OCI-LY3 (cell line): Measurements from ENCODE around the gene MAMDC4.

Source experiments
- H2AFZ ChIP-seq: fragments of 200-600, 300-600 bp; shearing (Covaris generic); 2 replicates; pipeline ENCODE4 v1.6.0; 2014; ENCODE audit warnings: antibody characterized with exemption, low read depth, low read length
- H3K27ac ChIP-seq: fragments of 200-600, 300-600 bp; sonication (generic); 2 replicates; pipeline ENCODE4 v1.5.1; 2014; ENCODE audit warnings: mild to moderate bottlenecking, low read length, moderate library complexity, mixed read lengths
- H3K27me3 ChIP-seq: fragments of 200-600, 300-600 bp; sonication (generic); 2 replicates; pipeline ENCODE4 v1.6.1; 2014; ENCODE audit warnings: low read depth, low read length, mixed read lengths
- H3K36me3 ChIP-seq: fragments of 200-600, 300-600 bp; sonication (generic); replicated peaks from 2 replicates; pipeline ENCODE3; 2014; ENCODE audit warnings: low read depth, low read length, mixed read lengths
- H3K4me1 ChIP-seq: fragments of 300-600, 200-600 bp; sonication (generic); 2 replicates; pipeline ENCODE4 v1.6.1; 2014; ENCODE audit warnings: low read length, mixed read lengths
- H3K4me2 ChIP-seq: fragments of 200-600, 300-600 bp; sonication (generic); 2 replicates; pipeline ENCODE4 v1.6.1; 2014; ENCODE audit warnings: low read length, mixed read lengths
- H3K4me3 ChIP-seq: fragments of 300-600, 200-600 bp; sonication (generic); 2 replicates; pipeline ENCODE4 v1.5.1; 2014; ENCODE audit warnings: antibody characterized with exemption, mild to moderate bottlenecking, low read length, moderate library complexity
- H3K79me2 ChIP-seq: fragments of 300-600, 200-600 bp; shearing (Covaris generic); 2 replicates; pipeline ENCODE4 v1.6.1; 2014; ENCODE audit warnings: mild to moderate bottlenecking, low read length, mixed read lengths
- H3K9ac ChIP-seq: fragments of 300-600, 200-600 bp; shearing (Covaris generic); 2 replicates; pipeline ENCODE4 v1.6.0; 2014; ENCODE audit warnings: mild to moderate bottlenecking, low read length, moderate library complexity
- H3K9me3 ChIP-seq: fragments of 200-600, 300-600 bp; shearing (Covaris generic); 2 replicates; pipeline ENCODE4 v1.6.1; 2014; ENCODE audit warnings: low read length, mixed read lengths; ENCODE audit not compliant: insufficient read depth
- H4K20me1 ChIP-seq: fragments of 200-600, 300-600 bp; sonication (generic); 2 replicates; pipeline ENCODE4 v1.6.1; 2016; ENCODE audit warnings: low read length, mixed read lengths; ENCODE audit not compliant: insufficient read depth
- EZH2phosphoT487 ChIP-seq: fragments of 200-600 bp; shearing (Covaris generic); IDR thresholded peaks from 2 replicates; pipeline ENCODE4 v1.6.1; 2018; ENCODE audit warnings: antibody characterized with exemption, mixed run types, low read depth
- TF ChIP-seq, protein P1 (sequence below): fragments of 200-600, 300-600 bp; sonication (generic); IDR thresholded peaks from 2 replicates; pipeline ENCODE4 v1.5.1; 2014; ENCODE audit warnings: antibody characterized with exemption, low read length, low read depth

MAMDC4 gene

GRCh38 chr9:136852664-136853595, 784 bp downstream of the MAMDC4 start:
- Histone ChIP-seq H3K4me1 (peaks cover 7% of the 10 kb centered on the region; the same call in 1 of the 2 replicates), H3K27me3 (no peaks in the 10 kb centered on the region), H3K4me2 (no peak overlapping the region), H3K36me3 (no peaks in the 10 kb centered on the region), H3K27ac (no peak overlapping the region), H4K20me1 (peaks cover 14% of the 10 kb centered on the region), H2AFZ (no peak overlapping the region), H3K79me2 (no peaks in the 10 kb centered on the region), H3K9ac (no peak overlapping the region), H3K4me3 (no peak overlapping the region), H3K9me3 (no peaks in the 10 kb centered on the region)
- TF ChIP-seq, protein P1, sequence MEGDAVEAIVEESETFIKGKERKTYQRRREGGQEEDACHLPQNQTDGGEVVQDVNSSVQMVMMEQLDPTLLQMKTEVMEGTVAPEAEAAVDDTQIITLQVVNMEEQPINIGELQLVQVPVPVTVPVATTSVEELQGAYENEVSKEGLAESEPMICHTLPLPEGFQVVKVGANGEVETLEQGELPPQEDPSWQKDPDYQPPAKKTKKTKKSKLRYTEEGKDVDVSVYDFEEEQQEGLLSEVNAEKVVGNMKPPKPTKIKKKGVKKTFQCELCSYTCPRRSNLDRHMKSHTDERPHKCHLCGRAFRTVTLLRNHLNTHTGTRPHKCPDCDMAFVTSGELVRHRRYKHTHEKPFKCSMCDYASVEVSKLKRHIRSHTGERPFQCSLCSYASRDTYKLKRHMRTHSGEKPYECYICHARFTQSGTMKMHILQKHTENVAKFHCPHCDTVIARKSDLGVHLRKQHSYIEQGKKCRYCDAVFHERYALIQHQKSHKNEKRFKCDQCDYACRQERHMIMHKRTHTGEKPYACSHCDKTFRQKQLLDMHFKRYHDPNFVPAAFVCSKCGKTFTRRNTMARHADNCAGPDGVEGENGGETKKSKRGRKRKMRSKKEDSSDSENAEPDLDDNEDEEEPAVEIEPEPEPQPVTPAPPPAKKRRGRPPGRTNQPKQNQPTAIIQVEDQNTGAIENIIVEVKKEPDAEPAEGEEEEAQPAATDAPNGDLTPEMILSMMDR = no peak
- TF ChIP-seq EZH2phosphoT487 = no peak

DNA sequence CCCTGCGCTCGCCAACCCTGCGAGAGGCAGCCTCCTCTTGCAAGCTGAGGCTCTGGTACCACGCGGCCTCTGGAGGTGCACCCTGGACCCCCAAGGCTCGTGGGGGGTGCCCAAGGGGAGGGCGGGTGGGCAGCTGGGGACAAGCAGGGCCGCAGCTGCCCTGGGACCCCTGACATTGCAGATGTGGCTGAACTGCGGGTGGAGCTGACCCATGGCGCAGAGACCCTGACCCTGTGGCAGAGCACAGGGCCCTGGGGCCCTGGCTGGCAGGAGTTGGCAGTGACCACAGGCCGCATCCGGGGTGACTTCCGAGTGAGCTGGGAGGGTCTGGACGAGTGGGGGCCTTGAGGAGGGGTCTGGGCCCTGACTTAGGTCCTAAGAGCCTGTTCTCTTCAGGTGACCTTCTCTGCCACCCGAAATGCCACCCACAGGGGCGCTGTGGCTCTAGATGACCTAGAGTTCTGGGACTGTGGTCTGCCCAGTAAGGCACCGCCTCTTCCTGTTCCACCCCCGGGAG, 1.5 kb downstream of the MAMDC4 start:
- Histone ChIP-seq H3K36me3 (no peaks in the 10 kb centered on the region), H3K27ac (no peak overlapping the region), H3K79me2 (no peaks in the 10 kb centered on the region), H3K4me1 (peaks cover 6% of the 10 kb centered on the region; the same call in 1 of the 2 replicates), H3K27me3 (no peaks in the 10 kb centered on the region), H3K9ac (no peak overlapping the region), H2AFZ (no peak overlapping the region), H3K4me2 (no peak overlapping the region), H4K20me1 (peaks cover 14% of the 10 kb centered on the region), H3K4me3 (no peak overlapping the region), H3K9me3 (no peaks in the 10 kb centered on the region)
- TF ChIP-seq, protein P1 = no peak
- no peak for TF ChIP-seq EZH2phosphoT487

DNA sequence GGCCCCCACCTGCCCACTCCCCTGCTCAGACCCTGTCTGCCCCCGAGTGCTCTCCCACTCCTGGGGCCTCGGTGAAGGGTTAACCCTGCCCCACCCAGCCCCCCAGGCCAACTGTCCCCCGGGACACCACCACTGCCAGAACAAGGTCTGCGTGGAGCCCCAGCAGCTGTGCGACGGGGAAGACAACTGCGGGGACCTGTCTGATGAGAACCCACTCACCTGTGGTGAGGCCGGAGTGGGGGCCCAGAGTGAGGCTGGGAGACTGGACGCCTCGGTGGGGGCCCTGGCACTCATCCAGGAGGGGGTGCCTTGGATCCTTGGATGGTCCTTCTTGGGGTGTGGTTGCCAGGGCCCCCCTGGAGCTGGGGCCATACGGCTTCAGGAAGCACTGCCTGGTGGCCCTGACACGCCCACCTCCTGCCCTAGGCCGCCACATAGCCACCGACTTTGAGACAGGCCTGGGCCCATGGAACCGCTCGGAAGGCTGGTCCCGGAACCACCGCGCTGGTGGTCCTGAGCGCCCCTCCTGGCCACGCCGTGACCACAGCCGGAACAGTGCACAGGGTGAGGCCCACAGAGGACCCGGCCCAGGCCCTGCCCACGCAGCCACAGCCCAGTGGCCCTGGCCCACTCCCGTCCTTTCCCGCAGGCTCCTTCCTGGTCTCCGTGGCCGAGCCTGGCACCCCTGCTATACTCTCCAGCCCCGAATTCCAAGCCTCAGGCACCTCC, 2.1 kb downstream of the MAMDC4 start:
- Histone ChIP-seq H3K9me3 (no peaks in the 10 kb centered on the region), H3K4me3 (no peak overlapping the region), H2AFZ (no peak overlapping the region), H3K36me3 (no peaks in the 10 kb centered on the region), H3K27me3 (no peaks in the 10 kb centered on the region), H3K27ac (no peak overlapping the region), H3K9ac (no peak overlapping the region), H3K4me2 (no peak overlapping the region), H4K20me1 (peaks cover 14% of the 10 kb centered on the region), H3K79me2 (no peaks in the 10 kb centered on the region), H3K4me1 (peaks cover 6% of the 10 kb centered on the region; the same call in 1 of the 2 replicates)
- no peak for TF ChIP-seq EZH2phosphoT487

GRCh38 chr9:136854842-136855460, 2.8 kb downstream of the MAMDC4 start:
- Histone ChIP-seq H3K27ac (no peak overlapping the region), H3K9me3 (no peaks in the 10 kb centered on the region), H4K20me1 (peaks cover 11% of the 10 kb centered on the region), H3K36me3 (no peaks in the 10 kb centered on the region), H3K9ac (no peak overlapping the region), H3K4me2 (no peak overlapping the region), H3K79me2 (no peaks in the 10 kb centered on the region), H2AFZ (no peak overlapping the region), H3K4me3 (no peak overlapping the region), H3K27me3 (no peaks in the 10 kb centered on the region), H3K4me1 (peaks cover 2% of the 10 kb centered on the region; the same call in 1 of the 2 replicates)
- TF ChIP-seq, protein P1 = no peak
- no peak for TF ChIP-seq EZH2phosphoT487
